K562 (cell line): ENCODE results near the gene DNMT3A. TPM values are rescaled to one million over a fixed set of nuclear protein-coding genes. Genes with fewer than 3 reads are reported as not detected.

ENCODE experiments used
- ATAC-seq: fragments of 200-7000 bp; cut with Tn5 transposase; 3 replicates; pipeline ENCODE4 v1.9.1; 2020; ENCODE audit warnings: moderate library complexity
- BruUV-seq: library from RNA; stranded (reverse); fragments of 400-500 nt; replicated peaks from 2 replicates; lab custom pipeline; 2021; lab: Mats Ljungman, UMichigan
- CTCF ChIA-PET: fragments of 300-600 bp; formaldehyde crosslinking; extraction: SDS; loops from one replicate; lab custom pipeline; 2021; ENCODE audit warnings: low intra/inter-chr PET ratio; lab: Yijun Ruan, JAX
- POLR2A ChIA-PET: fragments of 300-600, 350-650 bp; sonication (Branson Sonifier 250); formaldehyde crosslinking; extraction: SDS; loops from one replicate; lab custom pipeline; 2021; ENCODE audit warnings: antibody characterized with exemption, inconsistent platforms; lab: Yijun Ruan, JAX
- DNase-seq, 4 experiments: peaks; one replicate each; pipeline versions ENCODE4 v3.0.0 to v3.0.0-alpha.2; 2011 to 2018; ENCODE audit warnings: low spot score in 3 of 4, mixed read lengths in 3 of 4; ENCODE audit errors: extremely low read depth in 1 of 4
- FAIRE-seq: peaks from 2 replicates; lab custom pipeline; 2011; peaks lifted over from hg19 to GRCh38; lab: Jason Lieb, UNC
- H2AFZ ChIP-seq: 2 replicates; pipeline ENCODE4 v1.6.0; 2011; ENCODE audit warnings: low read depth, low read length, control low read depth, inconsistent platforms
- H3K27ac ChIP-seq: fragments of 200-600 bp; 3 replicates; pipeline ENCODE4 v1.8.0; 2011; ENCODE audit warnings: low read depth, mild to moderate bottlenecking, control low read depth, inconsistent platforms, low read length, moderate library complexity, mixed read lengths; ENCODE audit errors: extremely low read depth
- H3K27me3 ChIP-seq, 2 experiments: fragments of 300-600 bp in 1 of 2; 2 replicates in 1 of 2; 3 replicates in 1 of 2; pipeline versions ENCODE4 v1.6.0 to v1.8.0; 2011; ENCODE audit warnings: inconsistent platforms in 2 of 2, low read length in 2 of 2, mild to moderate bottlenecking in 1 of 2, mixed read lengths in 1 of 2, moderate library complexity in 1 of 2; ENCODE audit not compliant: control insufficient read depth in 2 of 2, insufficient read depth in 2 of 2
- H3K36me3 ChIP-seq: fragments of 300-600 bp; 3 replicates; pipeline ENCODE4 v1.8.0; 2011; ENCODE audit warnings: mild to moderate bottlenecking, low read length, inconsistent platforms; ENCODE audit not compliant: control insufficient read depth, insufficient read depth
- H3K4me1 ChIP-seq, 2 experiments: fragments of 200-600 bp in 1 of 2; replicated peaks in 1 of 2; 2 replicates in 1 of 2; 3 replicates in 1 of 2; pipeline versions ENCODE4 v1.5.1 to v1.8.0; 2011; ENCODE audit warnings: inconsistent platforms in 2 of 2, low read length in 2 of 2, mild to moderate bottlenecking in 1 of 2, mixed read lengths in 1 of 2, moderate library complexity in 1 of 2; ENCODE audit not compliant: control insufficient read depth in 2 of 2, insufficient read depth in 2 of 2
- H3K4me2 ChIP-seq: 2 replicates; pipeline ENCODE4 v1.6.1; 2011; ENCODE audit warnings: low read length, control low read depth, inconsistent platforms, mixed read lengths; ENCODE audit not compliant: insufficient read depth
- H3K4me3 ChIP-seq: fragments of 200-600 bp; sonication (generic), shearing (Covaris generic); 2 replicates; pipeline ENCODE4 v1.5.1; 2016; ENCODE audit warnings: control low read depth, inconsistent platforms
- H3K79me2 ChIP-seq: fragments of 200-600 bp; 3 replicates; pipeline ENCODE4 v1.8.0; 2011; ENCODE audit warnings: low read length, inconsistent platforms; ENCODE audit not compliant: control insufficient read depth, insufficient read depth
- H3K9ac ChIP-seq, 2 experiments: 2 replicates each; pipeline versions ENCODE4 v1.6.0 to v1.6.1; 2011; ENCODE audit warnings: low read depth in 2 of 2, low read length in 2 of 2, control low read depth in 1 of 2, inconsistent platforms in 1 of 2, mild to moderate bottlenecking in 1 of 2, mixed read lengths in 1 of 2; ENCODE audit not compliant: insufficient read depth in 1 of 2
- H3K9me1 ChIP-seq: one replicate; pipeline ENCODE4 v1.6.0; 2011; ENCODE audit warnings: inconsistent platforms, mild to moderate bottlenecking, low read length, moderate library complexity; ENCODE audit not compliant: control insufficient read depth, insufficient read depth
- H3K9me3 ChIP-seq: replicated peaks from 2 replicates; pipeline ENCODE4 v1.5.1; 2011; ENCODE audit warnings: low read depth, low read length, inconsistent platforms; ENCODE audit not compliant: control insufficient read depth, insufficient read depth
- H4K20me1 ChIP-seq: replicated peaks from 2 replicates; pipeline ENCODE4 v1.6.1; 2011; ENCODE audit warnings: low read length, inconsistent platforms, mixed read lengths; ENCODE audit not compliant: control insufficient read depth, insufficient read depth
- CREM ChIP-seq: IDR thresholded peaks from 2 replicates; pipeline ENCODE4 v1.6.1; 2014; ENCODE audit warnings: antibody characterized with exemption, low read depth
- IFI16 ChIP-seq: fragments of 250-450 bp; sonication (Bioruptor Pico); IDR thresholded peaks from 2 replicates; pipeline ENCODE4 v2.1.2; 2022; ENCODE audit warnings: mild to moderate bottlenecking, inconsistent platforms
- MTF1 ChIP-seq: fragments of 250-450 bp; sonication (Bioruptor Pico); IDR thresholded peaks from 2 replicates; pipeline ENCODE4 v1.9.0; 2021; ENCODE audit warnings: moderate library complexity, mild to moderate bottlenecking, inconsistent platforms, borderline replicate concordance
- SMARCC2 ChIP-seq: fragments of 450-650 bp; IDR thresholded peaks from 2 replicates; pipeline ENCODE4 v1.6.1; 2017; ENCODE audit warnings: antibody characterized with exemption, moderate library complexity, mild to moderate bottlenecking, low read depth
- ZNF143 ChIP-seq: sonication (generic); formaldehyde crosslinking; IDR thresholded peaks from 2 replicates; pipeline ENCODE4 v1.9.0; 2022; ENCODE audit warnings: mild to moderate bottlenecking, missing genetic modification reagents
- WGBS: fragments of 100-300 bp; shearing (Covaris generic); methylation state at CpG from one replicate; pipeline ENCODE4 v1.1.6; 2016; ENCODE audit warnings: low coverage, mixed read lengths; ENCODE audit not compliant: insufficient coverage; ENCODE audit errors: missing lambda C conversion rate; 5-methylcytosine and 5-hydroxymethylcytosine counted together
- in situ Hi-C: fragments of 300-500 bp; cut with MboI; formaldehyde crosslinking; loops from 4 replicates; pipeline ENCODE4 v1.15.0; 2018; ENCODE audit warnings: inconsistent platforms, mixed read lengths
- intact Hi-C: fragments of 100-400 bp; cut with micrococcal nuclease; formaldehyde crosslinking; loops from 2 replicates; pipeline ENCODE4 v1.14.2; 2022
- polyA plus RNA-seq, 8 experiments: library from polyadenylated mRNA; depleted of rRNA in 4 of 8; stranded (reverse) in 5 of 8; unstranded in 3 of 8; fragments of >200 nt; fragmentation: Nextera tagmentation in 2 of 8; fragmentation: Illumina TruSeq in 1 of 8; extraction: Ambion mirVana in 2 of 8; extraction: Trizol in 1 of 8; gene quantifications; 2 replicates each; pipeline versions ENCODE4 v1.2.1 to v1.2.3, GENCODE V29; 2011 to 2014; ENCODE audit warnings: inconsistent platforms in 1 of 8, missing spikeins in 1 of 8
- total RNA-seq, 7 experiments: library from RNA; depleted of rRNA in 6 of 7; stranded (reverse); fragments of >200 nt in 6 of 7; fragmentation: Illumina TruSeq in 2 of 7; extraction: Trizol in 2 of 7; gene quantifications; 2 replicates each; pipeline versions ENCODE4 v1.2.1 to v1.2.3, GENCODE V29; 2011 to 2021; ENCODE audit warnings: low replicate concordance in 1 of 7
- TF ChIP-seq, protein P1 (sequence below): sonication (generic); formaldehyde crosslinking; IDR thresholded peaks from 2 replicates; pipeline ENCODE4 v1.8.0; 2022; ENCODE audit warnings: mild to moderate bottlenecking, low read depth, missing genetic modification reagents
- TF ChIP-seq, protein P2 (sequence below), 2 experiments: fragments of 450-650 bp in 1 of 2; sonication (generic) in 1 of 2; formaldehyde crosslinking in 1 of 2; IDR thresholded peaks; 2 replicates each; pipeline versions ENCODE4 v1.7.1 to v1.9.0; 2016 to 2022; ENCODE audit warnings: inconsistent platforms in 1 of 2, mild to moderate bottlenecking in 1 of 2, missing genetic modification reagents in 1 of 2

Gene DNMT3A
- total and polyA plus RNA-seq, 9 of the 15 experiments (the other 6 are each of a cell fraction or from before 2014, with no cell fraction given): 3.0 to 16.0 (median 6.1) TPM

DNA sequence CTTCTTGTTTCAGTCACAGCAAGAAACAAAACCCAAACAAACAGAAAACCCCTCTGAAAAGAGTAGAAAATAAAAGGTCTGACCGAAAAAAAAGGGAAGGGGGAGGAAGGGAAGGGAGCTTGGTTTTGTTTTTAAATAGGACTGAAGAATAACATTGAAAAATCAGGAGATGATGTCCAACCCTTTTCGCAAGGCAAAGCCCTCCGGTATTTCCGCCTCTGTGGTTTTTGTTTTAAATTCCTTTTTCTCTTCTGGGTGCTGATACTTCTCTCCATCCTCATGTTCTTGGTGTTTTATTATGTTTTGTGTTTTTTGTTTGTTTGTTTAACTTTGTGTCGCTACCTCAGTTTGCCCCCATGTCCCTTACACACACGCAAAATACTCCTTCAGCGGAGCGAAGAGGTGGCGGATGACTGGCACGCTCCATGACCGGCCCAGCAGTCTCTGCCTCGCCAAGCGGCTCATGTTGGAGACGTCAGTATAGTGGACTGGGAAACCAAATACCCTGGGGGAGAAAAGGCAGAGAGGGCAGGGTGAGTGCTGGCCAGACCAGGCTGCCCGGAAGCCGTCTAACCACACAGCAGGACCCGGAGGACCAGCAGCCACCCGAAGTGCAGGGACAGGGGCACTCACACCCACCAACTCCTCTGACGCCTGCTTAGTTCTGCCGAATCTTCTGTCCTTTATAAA, 107.7 kb downstream of the DNMT3A start:
- POLR2A ChIA-PET: interaction anchor here (0.6 kb wide), 1 partner anchor 33 kb away, joined by 3 read pairs; no protein-coding TSS in a partner anchor
- no peak for ATAC-seq
- WGBS: 71% methylated on average over 20 of the region's 20 CpGs
- no peaks in the 10 kb centered on the region for H3K9me1 ChIP-seq
- no peak for DNase-seq
- no peak overlapping the region for H2AFZ ChIP-seq
- no peak overlapping the region for H3K4me3 ChIP-seq
- H3K27ac ChIP-seq: no peak overlapping the region
- peak overlapping the region in 1 of 2 experiments; percentile 68; a peak in 1 of 4 replicates for H3K9ac ChIP-seq
- no peak for FAIRE-seq
- CTCF ChIA-PET: interaction anchor here (0.6 kb wide), 1 partner anchor 17 kb away, joined by 3 read pairs; no protein-coding TSS in a partner anchor
- TF ChIP-seq SMARCC2: no peak
- no peak for TF ChIP-seq IFI16 (CRISPR knock-in tag)
- no peak for TF ChIP-seq ZNF143 (CRISPR knock-in tag)
- TF ChIP-seq CREM: no peak
- TF ChIP-seq, protein P1, sequence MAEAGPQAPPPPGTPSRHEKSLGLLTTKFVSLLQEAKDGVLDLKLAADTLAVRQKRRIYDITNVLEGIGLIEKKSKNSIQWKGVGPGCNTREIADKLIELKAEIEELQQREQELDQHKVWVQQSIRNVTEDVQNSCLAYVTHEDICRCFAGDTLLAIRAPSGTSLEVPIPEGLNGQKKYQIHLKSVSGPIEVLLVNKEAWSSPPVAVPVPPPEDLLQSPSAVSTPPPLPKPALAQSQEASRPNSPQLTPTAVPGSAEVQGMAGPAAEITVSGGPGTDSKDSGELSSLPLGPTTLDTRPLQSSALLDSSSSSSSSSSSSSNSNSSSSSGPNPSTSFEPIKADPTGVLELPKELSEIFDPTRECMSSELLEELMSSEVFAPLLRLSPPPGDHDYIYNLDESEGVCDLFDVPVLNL (CRISPR knock-in tag): no peak
- TF ChIP-seq MTF1 (CRISPR knock-in tag): no peak
- TF ChIP-seq, protein P2, sequence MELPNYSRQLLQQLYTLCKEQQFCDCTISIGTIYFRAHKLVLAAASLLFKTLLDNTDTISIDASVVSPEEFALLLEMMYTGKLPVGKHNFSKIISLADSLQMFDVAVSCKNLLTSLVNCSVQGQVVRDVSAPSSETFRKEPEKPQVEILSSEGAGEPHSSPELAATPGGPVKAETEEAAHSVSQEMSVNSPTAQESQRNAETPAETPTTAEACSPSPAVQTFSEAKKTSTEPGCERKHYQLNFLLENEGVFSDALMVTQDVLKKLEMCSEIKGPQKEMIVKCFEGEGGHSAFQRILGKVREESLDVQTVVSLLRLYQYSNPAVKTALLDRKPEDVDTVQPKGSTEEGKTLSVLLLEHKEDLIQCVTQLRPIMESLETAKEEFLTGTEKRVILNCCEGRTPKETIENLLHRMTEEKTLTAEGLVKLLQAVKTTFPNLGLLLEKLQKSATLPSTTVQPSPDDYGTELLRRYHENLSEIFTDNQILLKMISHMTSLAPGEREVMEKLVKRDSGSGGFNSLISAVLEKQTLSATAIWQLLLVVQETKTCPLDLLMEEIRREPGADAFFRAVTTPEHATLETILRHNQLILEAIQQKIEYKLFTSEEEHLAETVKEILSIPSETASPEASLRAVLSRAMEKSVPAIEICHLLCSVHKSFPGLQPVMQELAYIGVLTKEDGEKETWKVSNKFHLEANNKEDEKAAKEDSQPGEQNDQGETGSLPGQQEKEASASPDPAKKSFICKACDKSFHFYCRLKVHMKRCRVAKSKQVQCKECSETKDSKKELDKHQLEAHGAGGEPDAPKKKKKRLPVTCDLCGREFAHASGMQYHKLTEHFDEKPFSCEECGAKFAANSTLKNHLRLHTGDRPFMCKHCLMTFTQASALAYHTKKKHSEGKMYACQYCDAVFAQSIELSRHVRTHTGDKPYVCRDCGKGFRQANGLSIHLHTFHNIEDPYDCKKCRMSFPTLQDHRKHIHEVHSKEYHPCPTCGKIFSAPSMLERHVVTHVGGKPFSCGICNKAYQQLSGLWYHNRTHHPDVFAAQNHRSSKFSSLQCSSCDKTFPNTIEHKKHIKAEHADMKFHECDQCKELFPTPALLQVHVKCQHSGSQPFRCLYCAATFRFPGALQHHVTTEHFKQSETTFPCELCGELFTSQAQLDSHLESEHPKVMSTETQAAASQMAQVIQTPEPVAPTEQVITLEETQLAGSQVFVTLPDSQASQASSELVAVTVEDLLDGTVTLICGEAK (IDR thresholded peaks at IDR 0.05): no peak
- TF ChIP-seq, protein P2 (CRISPR knock-in tag; IDR thresholded peaks at IDR 0.05): no peak
- TF ChIP-seq, all 486 proteins: peak for 0
- H3K27me3 ChIP-seq: no peaks in the 10 kb centered on the region
- H3K79me2 ChIP-seq: no peaks in the 10 kb centered on the region
- in situ Hi-C loops (no loop called here), intact Hi-C loops (no loop called here)
- no peaks in the 10 kb centered on the region for H4K20me1 ChIP-seq
- H3K4me1 ChIP-seq: peaks cover 1 to 21% of the 10 kb centered on the region in 2 experiments; a peak in 4 of 5 replicates
- H3K9me3 ChIP-seq: no peaks in the 10 kb centered on the region
- BruUV-seq: no TSS peak
- H3K4me2 ChIP-seq: no peak overlapping the region
- H3K36me3 ChIP-seq: peaks cover 22% of the 10 kb centered on the region; the same call in 1 of the 3 replicates
